Aorta (tissue), 5 donors: Measurements from ENCODE around the gene GRIN2D. TPM values are rescaled to one million over a fixed set of nuclear protein-coding genes. Genes with fewer than 3 reads are reported as not detected.
A peak's percentile ranks its signal among the peaks of the same experiment; 100 is the strongest.

Experiments
- ATAC-seq: fragments of 200-7000 bp; cut with Tn5 transposase; one replicate; pipeline ENCODE4 v1.9.1; 2022; ENCODE audit warnings: moderate library complexity; ENCODE audit not compliant: low FRiP score
- DNase-seq, 2 donors: peaks; one replicate each; pipeline ENCODE4 v3.0.0-alpha.2; 2020
- H3K27ac ChIP-seq, 2 donors: one replicate each; pipeline ENCODE4 v1.5.1; 2013; ENCODE audit warnings: low read length in 2 of 2, mild to moderate bottlenecking in 2 of 2, moderate library complexity in 2 of 2, control low read depth in 1 of 2, inconsistent platforms in 1 of 2, low read depth in 1 of 2
- H3K27me3 ChIP-seq, 2 donors: one replicate each; pipeline ENCODE4 v1.6.1; 2013; ENCODE audit warnings: control low read depth in 1 of 2, low read length in 1 of 2, mild to moderate bottlenecking in 1 of 2, moderate library complexity in 1 of 2; ENCODE audit not compliant: insufficient read depth in 2 of 2, control insufficient read depth in 1 of 2
- H3K36me3 ChIP-seq, 2 donors: one replicate each; pipeline ENCODE4 v1.6.1; 2013; ENCODE audit warnings: control low read depth in 1 of 2, low read length in 1 of 2, mild to moderate bottlenecking in 1 of 2; ENCODE audit not compliant: insufficient read depth in 2 of 2, control insufficient read depth in 1 of 2
- H3K4me1 ChIP-seq, 2 donors: one replicate each; pipeline ENCODE4 v1.6.1; 2013; ENCODE audit warnings: low read length in 2 of 2, control low read depth in 1 of 2, mild to moderate bottlenecking in 1 of 2, moderate library complexity in 1 of 2; ENCODE audit not compliant: insufficient read depth in 2 of 2, control insufficient read depth in 1 of 2
- H3K4me3 ChIP-seq, 2 donors: one replicate each; pipeline ENCODE4 v1.5.1; 2013; ENCODE audit warnings: low read length in 2 of 2, control low read depth in 1 of 2, mild to moderate bottlenecking in 1 of 2
- H3K9me3 ChIP-seq: one replicate; pipeline ENCODE4 v1.6.1; 2013; ENCODE audit warnings: mild to moderate bottlenecking, low read length; ENCODE audit not compliant: control insufficient read depth
- WGBS, 2 donors: extraction: QIAGEN DNeasy Blood & Tissue Kit; methylation state at CpG; one replicate each; pipeline ENCODE4 v1.1.7; 2013; 5-methylcytosine and 5-hydroxymethylcytosine counted together
- intact Hi-C, 2 donors: fragments of 100-400 bp; cut with DNase I; formaldehyde crosslinking; loops; one replicate each; pipeline versions ENCODE4 v1.14.2 to v1.15.0; 2022
- polyA plus RNA-seq, 2 donors: library from polyadenylated mRNA; stranded (reverse); fragments of 200-250 nt; gene quantifications; one replicate each; pipeline ENCODE4 v1.2.3, GENCODE V29; 2013
- total RNA-seq, 2 donors: library from RNA; stranded (reverse); fragmentation: NEBNext Ultra II Directional; extraction: Animal tissue kit (Norgen Biotek cat#: 25700); gene quantifications; one replicate each; pipeline ENCODE4 v1.2.1, GENCODE V29; 2021
- donor health status: healthy with polysubstance abuse.
- donor health status: Bipolar disorder and iron deficiency.
- donor health status: DM: no; HTN: no; CAD: no.
- donor health status: DM: no; HTN: no; CAD: no.
- donor health status: DM: yes; HTN: yes; CAD: no.

Gene GRIN2D
- total and polyA plus RNA-seq, 4 donors, result 0.03 to 4.0 (median 0.91) TPM; not detected in 1

- no peaks in the 10 kb centered on the region for H3K9me3 ChIP-seq
- ATAC-seq, result peak; percentile 83
Observed at GRCh38 chr19:48415395-48415794, 21.9 kb downstream of the GRIN2D start.

GRCh38 chr19:48415806-48416221, 22.3 kb downstream of the GRIN2D start:
- no peaks in the 10 kb centered on the region for H3K27me3 ChIP-seq
- H3K4me1 ChIP-seq, result no peaks in the 10 kb centered on the region
- no peaks in the 10 kb centered on the region for H3K36me3 ChIP-seq
- intact Hi-C loops, result no loop called here
- no peak overlapping the region for H3K4me3 ChIP-seq
- 19 to 20% methylated on average over 29 to 30 of the region's 30 CpGs for WGBS, 2 donors
- no peak for ATAC-seq
- H3K27ac ChIP-seq, result no peak overlapping the region
- no peaks in the 10 kb centered on the region for H3K9me3 ChIP-seq
- no peak for DNase-seq

More at GRCh38 chr19:48415395-48415794, 21.9 kb downstream of the GRIN2D start:
- intact Hi-C loops, result no loop called here
- 5% methylated on average over 11 to 14 of the region's 14 CpGs for WGBS, 2 donors
- no peaks in the 10 kb centered on the region for H3K36me3 ChIP-seq
- H3K27ac ChIP-seq, result no peak overlapping the region
- H3K4me3 ChIP-seq, result no peak overlapping the region
- no peaks in the 10 kb centered on the region for H3K4me1 ChIP-seq
- no peaks in the 10 kb centered on the region for H3K27me3 ChIP-seq
- DNase-seq, result peak; percentile 91 to 93

- Histone ChIP-seq H3K36me3 (no peaks in the 10 kb centered on the region), H3K4me3 (no peak overlapping the region), H3K27ac (no peak overlapping the region), H3K4me1 (no peaks in the 10 kb centered on the region), H3K27me3 (no peaks in the 10 kb centered on the region), H3K9me3 (no peaks in the 10 kb centered on the region)
- intact Hi-C loops, result no loop called here
- 64 to 67% methylated on average over 7 of the region's 7 CpGs for WGBS, 2 donors
- DNase-seq (no peak), ATAC-seq (no peak)
Observed at GRCh38 chr19:48417421-48417820, 24.0 kb downstream of the GRIN2D start.

- no peak overlapping the region for H3K27ac ChIP-seq
- H3K4me3 ChIP-seq, result no peak overlapping the region
- DNase-seq (no peak), ATAC-seq (no peak)
- H3K27me3 ChIP-seq, result no peaks in the 10 kb centered on the region
- intact Hi-C loops, result no loop called here
- no peaks in the 10 kb centered on the region for H3K9me3 ChIP-seq
- WGBS, 2 donors, result 84 to 86% methylated on average over 6 of the region's 6 CpGs
- H3K4me1 ChIP-seq, result no peaks in the 10 kb centered on the region
- H3K36me3 ChIP-seq, result no peaks in the 10 kb centered on the region
Observed at GRCh38 chr19:48418317-48419064, 25.0 kb downstream of the GRIN2D start.

- H3K27ac ChIP-seq, result no peak overlapping the region
- DNase-seq (peak in 1 of 2 donors; percentile 78), ATAC-seq (no peak)
- no peaks in the 10 kb centered on the region for H3K36me3 ChIP-seq
- H3K9me3 ChIP-seq, result no peaks in the 10 kb centered on the region
- 58 to 61% methylated on average over 31 of the region's 31 CpGs for WGBS, 2 donors
- no peaks in the 10 kb centered on the region for H3K27me3 ChIP-seq
- intact Hi-C loops, result no loop called here
- no peak overlapping the region for H3K4me3 ChIP-seq
- no peaks in the 10 kb centered on the region for H3K4me1 ChIP-seq
Observed at GRCh38 chr19:48419158-48419920, 25.9 kb downstream of the GRIN2D start.

GRCh38 chr19:48421548-48421947, 28.1 kb downstream of the GRIN2D start:
- WGBS, 2 donors, result 75% methylated on average over 16 of the region's 16 CpGs
- DNase-seq (no peak), ATAC-seq (no peak)
- H3K27ac ChIP-seq, result no peak overlapping the region
- H3K27me3 ChIP-seq, result no peaks in the 10 kb centered on the region
- H3K9me3 ChIP-seq, result no peaks in the 10 kb centered on the region
- no peaks in the 10 kb centered on the region for H3K4me1 ChIP-seq
- intact Hi-C loops, result no loop called here
- H3K4me3 ChIP-seq, result no peak overlapping the region
- no peaks in the 10 kb centered on the region for H3K36me3 ChIP-seq

GRCh38 chr19:48424694-48425219, 31.3 kb downstream of the GRIN2D start:
- Histone ChIP-seq H3K27me3 (no peaks in the 10 kb centered on the region), H3K4me1 (no peaks in the 10 kb centered on the region), H3K36me3 (no peaks in the 10 kb centered on the region), H3K27ac (no peak overlapping the region), H3K9me3 (no peaks in the 10 kb centered on the region), H3K4me3 (no peak overlapping the region)
- ATAC-seq, result peak; percentile 52
- intact Hi-C loops, result no loop called here
- peak in 1 of 2 donors; percentile 65 for DNase-seq
- WGBS, 2 donors, result 17 to 20% methylated on average over 8 of the region's 8 CpGs

- no peaks in the 10 kb centered on the region for H3K27me3 ChIP-seq
- intact Hi-C loops, result no loop called here
- H3K27ac ChIP-seq, result no peak overlapping the region
- 90% methylated on average over 1 of the region's 1 CpG for WGBS, 2 donors
- H3K4me1 ChIP-seq, result no peaks in the 10 kb centered on the region
- H3K4me3 ChIP-seq, result no peak overlapping the region
- H3K36me3 ChIP-seq, result no peaks in the 10 kb centered on the region
- no peak for DNase-seq
- ATAC-seq, result no peak
- H3K9me3 ChIP-seq, result no peaks in the 10 kb centered on the region
Observed at GRCh38 chr19:48428670-48429069, 35.2 kb downstream of the GRIN2D start.
